ENCODE data around the gene GUSB. TPM values are rescaled to one million over a fixed set of nuclear protein-coding genes. Genes with fewer than 3 reads are reported as not detected.
"Not testable (repeated sequence)": the region's sequence is repeated elsewhere in the genome, so short reads cannot be mapped to it uniquely, and the experiment has no call there.

The GUSB gene
- total RNA-seq, 4 donors from 2014 or later: 48.3 to 346 (median 55.3) TPM

DNA sequence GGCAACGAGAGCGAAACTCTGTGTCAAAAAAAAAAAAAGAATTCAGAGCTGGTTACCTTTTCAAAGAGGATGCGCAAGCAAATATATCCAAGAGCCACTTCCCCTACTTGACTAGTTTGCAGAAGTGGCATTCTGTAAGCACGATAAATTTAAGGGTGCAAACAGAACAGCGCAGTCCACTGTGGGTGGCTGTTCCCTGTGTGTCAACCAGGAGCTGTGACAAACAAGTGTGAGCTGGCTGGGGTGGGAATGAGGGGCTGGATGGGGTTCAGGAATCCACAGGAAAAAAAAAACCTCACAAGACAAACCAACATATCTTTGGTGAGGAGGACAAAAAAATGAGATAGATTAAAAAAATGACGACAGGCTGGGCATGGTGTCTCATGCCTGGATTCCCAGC lies 15.9 kb downstream of the GUSB start:
- no peaks in the 10 kb centered on the region for H3K4me1 ChIP-seq
- peaks cover 0 to 75% (median 37%) of the 10 kb centered on the region in 4 donors for H3K36me3 ChIP-seq
- H3K9me3 ChIP-seq: no peaks in the 10 kb centered on the region
- no peak overlapping the region for H3K27ac ChIP-seq
- intact Hi-C loops (cut with DNase I; ENCODE audit: low total_unique reads) (no loop called here), in situ Hi-C loops (cut with MboI; ENCODE audit: low pct_ligation_motif_present in 1 of 4, low pct_unique_long_range_greater_than_20kb in 1 of 4, low sequenced_read_pairs in 3 of 4) (loop anchor here in 1 of 4 donors (25.0 kb wide), 1 partner anchor 229 kb away; no protein-coding TSS in a partner anchor)
- H3K4me3 ChIP-seq: no peak overlapping the region
- WGBS, 2 donors (ENCODE audit: low coverage in 1 of 2): 90 to 97% methylated on average over 6 of the region's 6 CpGs
- no peaks in the 10 kb centered on the region for H3K27me3 ChIP-seq
- TF ChIP-seq, protein P1, sequence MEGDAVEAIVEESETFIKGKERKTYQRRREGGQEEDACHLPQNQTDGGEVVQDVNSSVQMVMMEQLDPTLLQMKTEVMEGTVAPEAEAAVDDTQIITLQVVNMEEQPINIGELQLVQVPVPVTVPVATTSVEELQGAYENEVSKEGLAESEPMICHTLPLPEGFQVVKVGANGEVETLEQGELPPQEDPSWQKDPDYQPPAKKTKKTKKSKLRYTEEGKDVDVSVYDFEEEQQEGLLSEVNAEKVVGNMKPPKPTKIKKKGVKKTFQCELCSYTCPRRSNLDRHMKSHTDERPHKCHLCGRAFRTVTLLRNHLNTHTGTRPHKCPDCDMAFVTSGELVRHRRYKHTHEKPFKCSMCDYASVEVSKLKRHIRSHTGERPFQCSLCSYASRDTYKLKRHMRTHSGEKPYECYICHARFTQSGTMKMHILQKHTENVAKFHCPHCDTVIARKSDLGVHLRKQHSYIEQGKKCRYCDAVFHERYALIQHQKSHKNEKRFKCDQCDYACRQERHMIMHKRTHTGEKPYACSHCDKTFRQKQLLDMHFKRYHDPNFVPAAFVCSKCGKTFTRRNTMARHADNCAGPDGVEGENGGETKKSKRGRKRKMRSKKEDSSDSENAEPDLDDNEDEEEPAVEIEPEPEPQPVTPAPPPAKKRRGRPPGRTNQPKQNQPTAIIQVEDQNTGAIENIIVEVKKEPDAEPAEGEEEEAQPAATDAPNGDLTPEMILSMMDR (IDR thresholded peaks at IDR 0.05): no peak
- no peak for DNase-seq

DNA sequence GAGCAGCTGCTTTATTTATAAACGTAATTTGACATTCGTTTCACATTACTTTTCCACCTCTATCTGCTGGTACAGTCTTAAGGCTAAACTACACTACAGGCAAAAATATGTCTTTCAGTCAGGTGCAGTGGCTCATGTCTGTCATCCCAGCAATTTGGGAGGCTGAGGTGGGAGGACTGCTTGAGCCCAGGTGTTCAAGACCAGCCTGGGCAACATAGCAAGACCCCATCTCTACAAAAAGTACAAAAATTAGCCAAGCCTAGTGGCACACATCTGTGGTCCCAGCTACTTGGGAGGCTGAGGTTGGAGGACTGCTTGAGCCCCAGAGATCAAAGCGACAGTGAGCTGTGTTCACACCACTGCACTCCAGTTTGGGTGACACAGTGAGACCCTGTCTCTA lies 17.3 kb downstream of the GUSB start:
- intact Hi-C loops (cut with DNase I; ENCODE audit: low total_unique reads); H3K4me3 ChIP-seq; H3K4me1 ChIP-seq; H3K27me3 ChIP-seq; DNase-seq; H3K9me3 ChIP-seq; H3K27ac ChIP-seq: not testable (repeated sequence)
- peaks cover 0 to 84% (median 30%) of the 10 kb centered on the region in 4 donors for H3K36me3 ChIP-seq
- 79 to 88% methylated on average over 2 to 3 of the region's 3 CpGs for WGBS, 2 donors (ENCODE audit: low coverage in 1 of 2)
- in situ Hi-C loops (cut with MboI; ENCODE audit: low pct_ligation_motif_present in 1 of 4, low pct_unique_long_range_greater_than_20kb in 1 of 4, low sequenced_read_pairs in 3 of 4): loop anchor here in 1 of 4 donors (25.0 kb wide), 1 partner anchor 227 kb away; no protein-coding TSS in a partner anchor

DNA sequence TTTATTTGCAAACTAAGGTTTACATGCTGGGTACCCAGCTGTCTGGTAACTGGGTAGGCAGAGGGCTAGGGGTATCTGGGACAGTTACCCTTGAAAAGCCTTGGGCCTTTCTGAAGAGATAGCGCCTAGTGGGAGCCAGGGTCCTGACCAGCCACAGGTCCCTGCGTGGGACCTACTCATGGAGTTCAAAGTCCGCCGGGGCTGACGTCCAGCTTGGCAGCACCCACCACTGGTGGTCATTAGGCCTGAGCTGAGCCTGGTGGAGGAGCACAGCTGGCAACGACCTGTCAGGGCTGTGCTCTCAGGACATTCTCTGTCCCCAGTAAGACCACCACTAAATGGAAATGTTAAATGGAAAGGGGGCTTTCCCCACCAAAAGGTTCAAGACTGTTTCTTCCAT lies 20.0 kb downstream of the GUSB start:
- Histone ChIP-seq H3K9me3 (no peaks in the 10 kb centered on the region), H3K27me3 (no peaks in the 10 kb centered on the region), H3K36me3 (peaks cover 0 to 64% (median 18%) of the 10 kb centered on the region in 4 donors), H3K27ac (no peak overlapping the region), H3K4me3 (no peak overlapping the region), H3K4me1 (no peaks in the 10 kb centered on the region)
- TF ChIP-seq EP300 (IDR thresholded peaks at IDR 0.05; ENCODE audit: low read depth) (no peak), POLR2AphosphoS5 (IDR thresholded peaks at IDR 0.05) (no peak), POLR2A (IDR thresholded peaks at IDR 0.05) (no peak)
- TF ChIP-seq, protein P1 (IDR thresholded peaks at IDR 0.05): no peak
- DNase-seq: no peak
- 70 to 87% methylated on average over 2 to 6 of the region's 6 CpGs for WGBS, 2 donors (ENCODE audit: low coverage in 1 of 2)
- in situ Hi-C loops (cut with MboI; ENCODE audit: low pct_ligation_motif_present in 1 of 4, low pct_unique_long_range_greater_than_20kb in 1 of 4, low sequenced_read_pairs in 3 of 4) (loop anchor here in 1 of 4 donors (25.0 kb wide), 1 partner anchor 225 kb away; no protein-coding TSS in a partner anchor), intact Hi-C loops (cut with DNase I; ENCODE audit: low total_unique reads) (no loop called here)

DNA sequence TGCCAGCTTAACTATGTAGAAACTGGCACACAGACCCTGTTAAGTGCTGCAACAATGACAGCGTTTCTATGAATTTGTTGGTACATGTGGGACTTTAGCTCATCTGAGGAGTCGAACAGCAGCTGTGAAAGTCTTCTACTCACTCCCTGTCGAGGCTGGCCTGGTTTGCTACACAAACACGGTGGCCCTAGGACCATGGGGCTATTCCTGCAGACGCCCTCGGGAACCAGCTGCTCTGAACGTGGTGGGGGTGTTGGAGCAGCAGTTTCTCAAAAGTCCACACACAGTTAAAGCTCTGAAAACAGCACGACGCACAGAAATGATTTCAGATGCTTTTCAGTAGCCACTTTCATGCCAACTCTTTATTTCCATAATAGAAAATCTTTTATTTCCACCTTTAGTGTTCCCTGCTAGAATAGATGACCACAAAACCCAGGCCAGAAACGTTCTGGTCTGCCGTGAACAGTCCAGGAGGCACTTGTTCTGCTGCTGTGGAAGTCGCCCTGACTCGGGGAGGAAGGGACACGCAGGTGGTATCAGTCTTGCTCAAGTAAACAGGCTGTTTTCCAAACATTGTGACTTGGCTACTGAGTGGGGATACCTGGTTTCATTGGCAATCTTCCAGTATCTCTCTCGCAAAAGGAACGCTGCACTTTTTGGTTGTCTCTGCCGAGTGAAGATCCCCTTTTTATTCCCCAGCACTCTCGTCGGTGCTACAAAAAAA lies 21.5 kb downstream of the GUSB start:
- no peaks in the 10 kb centered on the region for H3K9me3 ChIP-seq
- H3K4me3 ChIP-seq: no peak overlapping the region
- H3K27me3 ChIP-seq: no peaks in the 10 kb centered on the region
- H3K27ac ChIP-seq: no peak overlapping the region
- in situ Hi-C loops (cut with MboI; ENCODE audit: low pct_ligation_motif_present in 1 of 4, low pct_unique_long_range_greater_than_20kb in 1 of 4, low sequenced_read_pairs in 3 of 4) (loop anchor here in 1 of 4 donors (25.0 kb wide), 1 partner anchor 223 kb away; no protein-coding TSS in a partner anchor), intact Hi-C loops (cut with DNase I; ENCODE audit: low total_unique reads) (no loop called here)
- no peak for DNase-seq
- 82 to 85% methylated on average over 4 to 19 of the region's 19 CpGs for WGBS, 2 donors (ENCODE audit: low coverage in 1 of 2)
- H3K36me3 ChIP-seq: peaks cover 0 to 49% (median 12%) of the 10 kb centered on the region in 4 donors
- H3K4me1 ChIP-seq: no peaks in the 10 kb centered on the region
- TF ChIP-seq EP300 (IDR thresholded peaks at IDR 0.05; ENCODE audit: low read depth) (no peak), POLR2A (IDR thresholded peaks at IDR 0.05) (no peak)

DNA sequence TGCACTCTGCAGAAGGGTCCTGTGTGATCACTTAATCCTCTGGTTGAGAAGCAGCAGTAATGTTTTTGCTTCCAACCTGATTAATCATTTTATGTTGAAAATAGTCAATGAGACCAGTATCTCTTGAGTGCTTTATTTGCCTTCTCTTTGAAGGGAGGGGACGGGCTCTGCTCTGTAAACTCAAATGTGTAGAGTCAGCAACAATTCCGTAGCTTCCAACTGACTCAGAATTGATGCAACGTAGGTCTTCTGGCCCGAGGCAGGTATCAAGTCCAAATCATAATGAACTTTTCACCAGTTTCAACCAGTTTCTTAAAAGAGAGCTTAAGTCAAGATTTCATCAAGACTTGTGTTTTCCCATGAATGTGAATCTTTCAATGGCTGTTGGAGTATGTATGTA lies 26.3 kb downstream of the GUSB start:
- no peaks in the 10 kb centered on the region for H3K27me3 ChIP-seq
- H3K9me3 ChIP-seq: no peaks in the 10 kb centered on the region
- DNase-seq: no peak
- intact Hi-C loops (cut with DNase I; ENCODE audit: low total_unique reads): no loop called here
- H3K27ac ChIP-seq: no peak overlapping the region
- TF ChIP-seq POLR2AphosphoS5 (IDR thresholded peaks at IDR 0.05) (no peak), EP300 (IDR thresholded peaks at IDR 0.05; ENCODE audit: low read depth) (no peak), POLR2A (IDR thresholded peaks at IDR 0.05) (no peak)
- peaks cover 0 to 16% (median 4%) of the 10 kb centered on the region in 4 donors for H3K36me3 ChIP-seq
- no peak overlapping the region for H3K4me3 ChIP-seq
- H3K4me1 ChIP-seq: no peaks in the 10 kb centered on the region
- in situ Hi-C loops (cut with MboI; ENCODE audit: low pct_ligation_motif_present in 1 of 4, low pct_unique_long_range_greater_than_20kb in 1 of 4, low sequenced_read_pairs in 3 of 4): loop anchor here in 1 of 4 donors (25.0 kb wide), 1 partner anchor 218 kb away; no protein-coding TSS in a partner anchor
- 88 to 100% methylated on average over 2 to 4 of the region's 4 CpGs for WGBS, 2 donors (ENCODE audit: low coverage in 1 of 2)
